ENCODE measurements around the gene STRIT1. TPM values are rescaled to one million over a fixed set of nuclear protein-coding genes. Genes with fewer than 3 reads are reported as not detected.

STRIT1 gene
- total and polyA plus RNA-seq, 2 of the 4 experiments (the other 2 are of a cell fraction), result not detected

GRCh38 chr3:155309581-155309980 is 16.1 kb upstream of the STRIT1 start:
- Histone ChIP-seq H2BK20ac (ENCODE audit: low read depth, low read length) (no peak overlapping the region), H3K9ac (ENCODE audit: low read depth, low read length) (no peak overlapping the region), H2AK9ac (replicated peaks; ENCODE audit: low read depth, low read length, poor library complexity) (no peak overlapping the region), H3K56ac (ENCODE audit: extremely low read depth, insufficient read depth, low read length) (no peak overlapping the region), H3K4ac (ENCODE audit: low read depth, low read length) (no peak overlapping the region), H4K20me1 (ENCODE audit: insufficient read depth, low read length) (no peaks in the 10 kb centered on the region), H3K18ac (ENCODE audit: low read depth, low read length) (no peak overlapping the region), H4K5ac (ENCODE audit: low read depth, low read length) (no peak overlapping the region), H2BK15ac (ENCODE audit: low read depth, low read length) (no peak overlapping the region), H4K8ac (ENCODE audit: low read depth in 2 of 2, low read length in 2 of 2) (no peak overlapping the region), H3K23ac (ENCODE audit: low read depth, low read length) (no peak overlapping the region), H3K4me2 (ENCODE audit: low read depth, low read length) (no peak overlapping the region), H3K14ac (replicated peaks; ENCODE audit: low read depth, low read length) (no peak overlapping the region), H2AFZ (replicated peaks; ENCODE audit: low read length, poor library complexity) (no peak overlapping the region), H3K79me1 (ENCODE audit: low read depth in 1 of 2, low read length in 2 of 2) (no peaks in the 10 kb centered on the region), H3K27me3 (ENCODE audit: control insufficient read depth, insufficient read depth, low read length) (no peaks in the 10 kb centered on the region), H4K91ac (ENCODE audit: insufficient read depth, low read depth, low read length) (no peak overlapping the region), H3K36me3 (ENCODE audit: control insufficient read depth, insufficient read depth, low read length) (no peaks in the 10 kb centered on the region), H3K4me1 (ENCODE audit: control insufficient read depth, insufficient read depth, low read length) (peaks cover 2% of the 10 kb centered on the region; the same call in 1 of the 2 replicates), H3K9me3 (ENCODE audit: control insufficient read depth, insufficient read depth, low read length) (no peaks in the 10 kb centered on the region), H2BK5ac (ENCODE audit: low read depth, low read length, poor library complexity, severe bottlenecking) (no peak overlapping the region), H3K4me3 (ENCODE audit: insufficient read depth, low read depth, low read length) (no peak overlapping the region), H2AK5ac (ENCODE audit: low read depth, low read length) (no peak overlapping the region), H2BK120ac (ENCODE audit: low read depth, low read length) (no peak overlapping the region), H3K27ac (ENCODE audit: insufficient read depth, low read length) (no peak overlapping the region), H3K9me1 (ENCODE audit: insufficient read depth, low read length) (no peaks in the 10 kb centered on the region)
- ChIA-PET POLR2A (ENCODE audit: unreplicated experiment) (no interaction called here), CTCF (interaction anchor here (0.6 to 1.0 kb wide), 2 partner anchors 11 to 71 kb away, joined by 3 read pairs; no protein-coding TSS in a partner anchor)
- dilution Hi-C loops (cut with HindIII; ENCODE audit: low sequenced_read_pairs, unreplicated experiment), result no loop called here
- 93% methylated on average over 10 of the region's 28 CpGs; no CpG with 5 or more reads in 1 of the 2 experiments for WGBS, 2 experiments (ENCODE audit: extremely low coverage in 2 of 2, insufficient read length in 1 of 2)
- DNase-seq (no peak), ATAC-seq (ENCODE audit: low read depth) (no peak)
- in situ Hi-C loops (cut with MboI; ENCODE audit: low sequenced_read_pairs), result no loop called here
- no peak for TF ChIP-seq ELK1 (IDR thresholded peaks at IDR 0.05; ENCODE audit: borderline replicate concordance, low read depth, low read length)
- no peak for TF ChIP-seq NFE2L2 (IDR thresholded peaks at IDR 0.05; ENCODE audit: low read depth, low read length)
- no peak for TF ChIP-seq RAD21 (IDR thresholded peaks at IDR 0.05; ENCODE audit: low read length)
- TF ChIP-seq CHD1 (IDR thresholded peaks at IDR 0.05; ENCODE audit: low read depth, low read length), result no peak
- TF ChIP-seq MAZ (IDR thresholded peaks at IDR 0.05; ENCODE audit: borderline replicate concordance, low read depth, low read length), result no peak
- no peak for TF ChIP-seq MXI1 (IDR thresholded peaks at IDR 0.05; ENCODE audit: borderline replicate concordance, low read depth, low read length)
- TF ChIP-seq RCOR1 (IDR thresholded peaks at IDR 0.05; ENCODE audit: insufficient replicate concordance, low read length), result no peak
- TF ChIP-seq MAFK (IDR thresholded peaks at IDR 0.05; ENCODE audit: low read depth, low read length), result no peak
- no peak for TF ChIP-seq CEBPB (IDR thresholded peaks at IDR 0.05; ENCODE audit: low read depth, low read length)
- TF ChIP-seq USF2 (IDR thresholded peaks at IDR 0.05; ENCODE audit: low read depth, low read length), result no peak
- BruUV-seq (replicated peaks), result no TSS peak
- intact Hi-C loops (cut with micrococcal nuclease), result no loop called here
